H9 (cell line): ENCODE results near the gene QSOX1. TPM values are rescaled to one million over a fixed set of nuclear protein-coding genes. Genes with fewer than 3 reads are reported as not detected.

Experiments
- DNase-seq: peaks from one replicate; pipeline ENCODE4 v3.0.0-alpha.2; 2017
- H2AFZ ChIP-seq: one replicate; pipeline ENCODE4 v1.6.1; 2013; ENCODE audit warnings: mild to moderate bottlenecking, low read length, control low read depth, moderate library complexity
- H2AK5ac ChIP-seq: 2 replicates; pipeline ENCODE4 v1.6.1; 2013; ENCODE audit warnings: low read length, control low read depth, mixed read lengths; ENCODE audit not compliant: insufficient read length
- H2BK120ac ChIP-seq: one replicate; pipeline ENCODE4 v1.6.1; 2013; ENCODE audit warnings: low read depth, mild to moderate bottlenecking, low read length, control low read depth, inconsistent platforms; ENCODE audit not compliant: poor library complexity, severe bottlenecking
- H2BK12ac ChIP-seq: 2 replicates; pipeline ENCODE4 v1.6.1; 2013; ENCODE audit warnings: low read length, control low read depth, mixed read lengths, low read depth; ENCODE audit not compliant: insufficient read length
- H2BK15ac ChIP-seq: 2 replicates; pipeline ENCODE4 v1.6.1; 2013; ENCODE audit warnings: low read depth, low read length, control low read depth
- H2BK20ac ChIP-seq: one replicate; pipeline ENCODE4 v1.6.1; 2013; ENCODE audit warnings: low read depth, mild to moderate bottlenecking, low read length, control low read depth, inconsistent platforms; ENCODE audit not compliant: poor library complexity, severe bottlenecking
- H2BK5ac ChIP-seq: 2 replicates; pipeline ENCODE4 v1.6.1; 2013; ENCODE audit warnings: low read length, control low read depth, mixed read lengths; ENCODE audit not compliant: insufficient read length
- H3K14ac ChIP-seq: 2 replicates; pipeline ENCODE4 v1.6.1; 2013; ENCODE audit warnings: low read length, control low read depth; ENCODE audit not compliant: insufficient read depth
- H3K18ac ChIP-seq: 2 replicates; pipeline ENCODE4 v1.6.1; 2013; ENCODE audit warnings: low read depth, mild to moderate bottlenecking, mixed read lengths, low read length, control low read depth; ENCODE audit not compliant: insufficient read length
- H3K23ac ChIP-seq: 2 replicates; pipeline ENCODE4 v1.6.1; 2013; ENCODE audit warnings: low read length, control low read depth, mixed read lengths, low read depth; ENCODE audit not compliant: insufficient read length
- H3K23me2 ChIP-seq: 2 replicates; pipeline ENCODE4 v1.6.1; 2013; ENCODE audit warnings: low read depth, mild to moderate bottlenecking, mixed read lengths, low read length, control low read depth; ENCODE audit not compliant: insufficient read length, poor library complexity, severe bottlenecking
- H3K27ac ChIP-seq: 2 replicates; pipeline ENCODE4 v1.5.1; 2013; ENCODE audit warnings: low read length, control low read depth, mixed read lengths, low read depth; ENCODE audit not compliant: insufficient read length
- H3K27me3 ChIP-seq: 2 replicates; pipeline ENCODE4 v1.6.1; 2013; ENCODE audit warnings: low read length, control low read depth, inconsistent platforms; ENCODE audit not compliant: insufficient read depth
- H3K4ac ChIP-seq: 2 replicates; pipeline ENCODE4 v1.6.1; 2013; ENCODE audit warnings: low read depth, mild to moderate bottlenecking, control low read depth, inconsistent platforms, low read length, moderate library complexity
- H3K4me1 ChIP-seq: 2 replicates; pipeline ENCODE4 v1.6.1; 2013; ENCODE audit warnings: low read length, control low read depth, inconsistent platforms; ENCODE audit not compliant: insufficient read depth
- H3K4me2 ChIP-seq: 2 replicates; pipeline ENCODE4 v1.6.1; 2013; ENCODE audit warnings: low read length, control low read depth, mixed read lengths; ENCODE audit not compliant: insufficient read length, insufficient read depth
- H3K56ac ChIP-seq: 2 replicates; pipeline ENCODE4 v1.6.1; 2013; ENCODE audit warnings: low read depth, mild to moderate bottlenecking, mixed read lengths, low read length, control low read depth; ENCODE audit not compliant: insufficient read length
- H3K79me1 ChIP-seq: 2 replicates; pipeline ENCODE4 v1.6.1; 2013; ENCODE audit warnings: low read depth, mild to moderate bottlenecking, moderate library complexity, low read length, control low read depth, inconsistent platforms; ENCODE audit not compliant: insufficient read depth, poor library complexity, severe bottlenecking
- H3K79me2 ChIP-seq: 2 replicates; pipeline ENCODE4 v1.6.1; 2013; ENCODE audit warnings: low read length, control low read depth, inconsistent platforms; ENCODE audit not compliant: insufficient read depth
- H3K9ac ChIP-seq: 2 replicates; pipeline ENCODE4 v1.6.1; 2013; ENCODE audit warnings: low read length, control low read depth, mixed read lengths; ENCODE audit not compliant: insufficient read length; ENCODE audit errors: extremely low read depth
- H3K9me3 ChIP-seq: one replicate; pipeline ENCODE4 v1.6.1; 2013; ENCODE audit warnings: low read depth, low read length, inconsistent platforms; ENCODE audit not compliant: control insufficient read depth
- H3T11ph ChIP-seq: one replicate; pipeline ENCODE4 v1.6.1; 2013; ENCODE audit warnings: mild to moderate bottlenecking, low read length, control low read depth, inconsistent platforms
- H4K20me1 ChIP-seq: one replicate; pipeline ENCODE4 v1.6.1; 2013; ENCODE audit not compliant: control insufficient read depth, insufficient read length, insufficient read depth
- H4K5ac ChIP-seq: 2 replicates; pipeline ENCODE4 v1.6.1; 2013; ENCODE audit warnings: low read depth, mild to moderate bottlenecking, mixed read lengths, low read length, control low read depth; ENCODE audit not compliant: insufficient read length
- H4K8ac ChIP-seq: replicated peaks from 2 replicates; pipeline ENCODE4 v1.6.1; 2013; ENCODE audit warnings: low read length, control low read depth, mixed read lengths, low read depth; ENCODE audit not compliant: insufficient read length
- H4K91ac ChIP-seq: 2 replicates; pipeline ENCODE4 v1.6.1; 2013; ENCODE audit warnings: low read depth, mild to moderate bottlenecking, moderate library complexity, mixed read lengths, low read length, control low read depth; ENCODE audit not compliant: insufficient read length
- H3K27ac Mint-ChIP-seq, 3 experiments: 2 replicates in 2 of 3; 3 replicates in 1 of 3; pipeline ENCODE4 v1.8.0; 2020 to 2021; ENCODE audit warnings: mixed read lengths in 3 of 3, mild to moderate bottlenecking in 1 of 3, moderate library complexity in 1 of 3
- H3K27me3 Mint-ChIP-seq: 2 replicates; pipeline ENCODE4 v1.8.0; 2021; ENCODE audit warnings: low read depth, mild to moderate bottlenecking, moderate library complexity, mixed read lengths
- H3K36me3 Mint-ChIP-seq, 3 experiments: 2 replicates in 2 of 3; 3 replicates in 1 of 3; pipeline ENCODE4 v1.8.0; 2020 to 2021; ENCODE audit warnings: low read depth in 3 of 3, mixed read lengths in 3 of 3; ENCODE audit not compliant: insufficient read depth in 1 of 3
- H3K4me1 Mint-ChIP-seq, 2 experiments: 2 replicates each; pipeline ENCODE4 v1.8.0; 2020; ENCODE audit warnings: mixed read lengths in 2 of 2
- H3K4me3 Mint-ChIP-seq, 2 experiments: 2 replicates in 1 of 2; 3 replicates in 1 of 2; pipeline ENCODE4 v1.8.0; 2020 to 2021; ENCODE audit warnings: mild to moderate bottlenecking in 2 of 2, mixed read lengths in 2 of 2, moderate library complexity in 1 of 2
- H3K9me3 Mint-ChIP-seq, 2 experiments: 2 replicates in 1 of 2; 3 replicates in 1 of 2; pipeline ENCODE4 v1.8.0; 2020; ENCODE audit warnings: mild to moderate bottlenecking in 2 of 2, mixed read lengths in 2 of 2, moderate library complexity in 1 of 2
- WGBS: extraction: QIAGEN DNeasy Blood & Tissue Kit; methylation state at CpG from one replicate; pipeline ENCODE4 v1.1.7; 2013; ENCODE audit warnings: missing lambda C conversion rate, low lambda C conversion rate, mixed read lengths; ENCODE audit not compliant: insufficient read length; ENCODE audit errors: extremely low coverage; 5-methylcytosine and 5-hydroxymethylcytosine counted together
- total RNA-seq: library from RNA; stranded (reverse); gene quantifications from 2 replicates; pipeline ENCODE4 v1.2.1, GENCODE V29; 2021
- TF ChIP-seq, protein P1 (sequence below): fragments of 200-600 bp; sonication (generic); conservative IDR thresholded peaks from 3 replicates; pipeline ENCODE4 v1.8.0; 2021; ENCODE audit warnings: antibody characterized with exemption, mild to moderate bottlenecking

The QSOX1 gene
- total RNA-seq, 1 experiment from 2014 or later, result 79.2 TPM

DNA sequence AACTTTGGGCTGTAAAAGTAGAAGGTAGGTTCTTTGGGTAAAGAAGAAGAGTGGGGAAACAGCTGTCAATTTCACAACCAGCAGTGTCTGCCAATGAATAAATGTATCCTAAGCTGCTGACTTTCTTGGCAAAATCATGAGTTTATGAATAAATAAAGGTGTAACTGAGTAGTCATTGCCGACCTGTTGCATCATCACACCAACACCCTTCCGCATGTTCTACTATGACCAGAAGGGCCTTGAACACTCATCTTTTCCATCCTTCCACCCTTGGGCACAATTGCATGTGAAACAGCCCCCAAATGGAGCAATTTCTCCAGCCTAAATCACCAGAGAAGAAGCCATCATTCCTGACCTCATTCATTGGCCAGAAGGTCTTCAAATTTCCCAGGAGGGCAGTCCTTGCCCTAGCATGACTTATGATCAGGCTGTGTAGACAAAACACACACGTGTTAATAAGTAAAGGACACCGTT is 31.2 kb upstream of the QSOX1 start:
- H3K36me3 Mint-ChIP-seq, result no peaks in the 10 kb centered on the region
- peaks cover 3% of the 10 kb centered on the region; the same call in 1 of the 2 replicates for H3K27me3 Mint-ChIP-seq
- H3K27ac Mint-ChIP-seq, result no peak overlapping the region; a peak in 1 of 7 replicates
- no peak overlapping the region for H3K18ac ChIP-seq
- no peak overlapping the region for H2BK5ac ChIP-seq
- no peak overlapping the region for H2BK120ac ChIP-seq
- peaks cover 2% of the 10 kb centered on the region; the same call in 1 of the 2 replicates for H3K4me1 ChIP-seq
- no peaks in the 10 kb centered on the region for H4K20me1 ChIP-seq
- no peak overlapping the region for H2BK20ac ChIP-seq
- H3K27ac ChIP-seq, result no peak overlapping the region
- H3K9ac ChIP-seq, result no peak overlapping the region
- no peaks in the 10 kb centered on the region for H3K9me3 ChIP-seq
- H2AFZ ChIP-seq, result no peak overlapping the region
- H4K5ac ChIP-seq, result no peak overlapping the region
- no peak overlapping the region for H3K23ac ChIP-seq
- WGBS, result no CpG with 5 or more reads among the region's 4 CpGs
- DNase-seq, result no peak
- no peak overlapping the region for H3K4me2 ChIP-seq
- H3K4me1 Mint-ChIP-seq, result peaks cover 0 to 5% of the 10 kb centered on the region in 2 experiments; a peak in 1 of 4 replicates
- no peaks in the 10 kb centered on the region for H3K79me2 ChIP-seq
- no peak overlapping the region for H4K91ac ChIP-seq
- H2AK5ac ChIP-seq, result no peak overlapping the region
- H3K56ac ChIP-seq, result no peak overlapping the region
- H3K79me1 ChIP-seq, result no peaks in the 10 kb centered on the region
- H3T11ph ChIP-seq, result no peak overlapping the region
- no peak overlapping the region for H3K4ac ChIP-seq
- no peaks in the 10 kb centered on the region for H3K9me3 Mint-ChIP-seq
- H2BK12ac ChIP-seq, result no peak overlapping the region
- TF ChIP-seq, protein P1, sequence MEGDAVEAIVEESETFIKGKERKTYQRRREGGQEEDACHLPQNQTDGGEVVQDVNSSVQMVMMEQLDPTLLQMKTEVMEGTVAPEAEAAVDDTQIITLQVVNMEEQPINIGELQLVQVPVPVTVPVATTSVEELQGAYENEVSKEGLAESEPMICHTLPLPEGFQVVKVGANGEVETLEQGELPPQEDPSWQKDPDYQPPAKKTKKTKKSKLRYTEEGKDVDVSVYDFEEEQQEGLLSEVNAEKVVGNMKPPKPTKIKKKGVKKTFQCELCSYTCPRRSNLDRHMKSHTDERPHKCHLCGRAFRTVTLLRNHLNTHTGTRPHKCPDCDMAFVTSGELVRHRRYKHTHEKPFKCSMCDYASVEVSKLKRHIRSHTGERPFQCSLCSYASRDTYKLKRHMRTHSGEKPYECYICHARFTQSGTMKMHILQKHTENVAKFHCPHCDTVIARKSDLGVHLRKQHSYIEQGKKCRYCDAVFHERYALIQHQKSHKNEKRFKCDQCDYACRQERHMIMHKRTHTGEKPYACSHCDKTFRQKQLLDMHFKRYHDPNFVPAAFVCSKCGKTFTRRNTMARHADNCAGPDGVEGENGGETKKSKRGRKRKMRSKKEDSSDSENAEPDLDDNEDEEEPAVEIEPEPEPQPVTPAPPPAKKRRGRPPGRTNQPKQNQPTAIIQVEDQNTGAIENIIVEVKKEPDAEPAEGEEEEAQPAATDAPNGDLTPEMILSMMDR, result no peak
- no peak overlapping the region for H3K14ac ChIP-seq
- no peaks in the 10 kb centered on the region for H3K23me2 ChIP-seq
- H3K27me3 ChIP-seq, result no peaks in the 10 kb centered on the region
- no peak overlapping the region for H3K4me3 Mint-ChIP-seq
- no peak overlapping the region for H4K8ac ChIP-seq
- no peak overlapping the region for H2BK15ac ChIP-seq
